ENCODE results near the gene NMUR2. TPM values are rescaled to one million over a fixed set of nuclear protein-coding genes. Genes with fewer than 3 reads are reported as not detected.

NMUR2 gene
- not detected for total RNA-seq
- polyA plus RNA-seq (2013, experiment 1 of 2): not detected
- polyA plus RNA-seq (2013, experiment 2 of 2): not detected
- total RNA-seq: 0 to 0.16 (median 0) reads per million in 172 experiments

DNA sequence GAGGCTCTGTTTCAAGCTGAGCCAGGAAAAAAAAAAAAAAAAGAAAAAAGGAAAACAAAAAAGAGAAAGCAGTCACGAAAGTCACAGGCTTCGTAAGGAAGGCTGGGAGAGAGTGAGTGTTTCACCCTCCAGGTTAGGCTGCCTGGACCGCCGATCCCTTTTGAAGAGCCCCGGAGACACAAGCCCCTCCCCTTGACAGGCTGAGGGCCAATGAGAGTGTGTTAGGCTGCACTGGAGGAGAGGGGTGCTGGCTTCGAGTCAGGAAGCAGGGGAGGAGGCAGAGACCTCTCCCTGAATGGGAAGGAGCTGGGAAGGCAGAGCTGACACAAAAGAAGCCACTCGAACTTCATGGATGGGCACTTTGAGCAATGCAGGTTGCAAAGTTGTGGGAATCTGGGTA is at the start of gene NMUR2:
Gene NMUR2, minus strand, starts transcription at position 135 of the 400 bp plus-strand sequence. CDS start 166 bp downstream, outside the sequence.
- no peaks in the 10 kb centered on the region for H3K9me3 Mint-ChIP-seq
- Histone ChIP-seq H3K4me1 (ENCODE audit: insufficient read depth, low read length) (no peaks in the 10 kb centered on the region), H3K27ac (ENCODE audit: low read depth in 1 of 2, low read length in 2 of 2) (no peak within 1 kb of the TSS), H3K4me3 (ENCODE audit: low read length) (no peak within 1 kb of the TSS), H3K27me3 (ENCODE audit: control insufficient read depth in 1 of 2, insufficient read depth in 2 of 2, low read length in 2 of 2) (no peaks in the 10 kb centered on the region), H3K9me3 (ENCODE audit: control insufficient read depth in 1 of 2, insufficient read depth in 1 of 2, low read length in 2 of 2) (peaks cover 0 to 7% of the 10 kb centered on the region in 2 experiments), H3K36me3 (ENCODE audit: insufficient read depth, low read length) (no peaks in the 10 kb centered on the region)
- ATAC-seq (ENCODE audit: poor library complexity) (no peak), DNase-seq (no peak)
- POLR2A ChIA-PET: no interaction called here
- no peaks in the 10 kb centered on the region for H3K36me3 Mint-ChIP-seq (ENCODE audit: low read depth)
- H3K27ac Mint-ChIP-seq: no peak within 1 kb of the TSS
- CTCF ChIA-PET: no interaction called here
- peaks cover 12% of the 10 kb centered on the region for H3K27me3 Mint-ChIP-seq
- no peak for TF ChIP-seq CTCF (IDR thresholded peaks at IDR 0.05)
- intact Hi-C loops (cut with DNase I, micrococcal nuclease): no loop called here
- H3K4me3 Mint-ChIP-seq: no peak within 1 kb of the TSS
- H3K4me1 Mint-ChIP-seq (ENCODE audit: low read depth): no peaks in the 10 kb centered on the region

DNA sequence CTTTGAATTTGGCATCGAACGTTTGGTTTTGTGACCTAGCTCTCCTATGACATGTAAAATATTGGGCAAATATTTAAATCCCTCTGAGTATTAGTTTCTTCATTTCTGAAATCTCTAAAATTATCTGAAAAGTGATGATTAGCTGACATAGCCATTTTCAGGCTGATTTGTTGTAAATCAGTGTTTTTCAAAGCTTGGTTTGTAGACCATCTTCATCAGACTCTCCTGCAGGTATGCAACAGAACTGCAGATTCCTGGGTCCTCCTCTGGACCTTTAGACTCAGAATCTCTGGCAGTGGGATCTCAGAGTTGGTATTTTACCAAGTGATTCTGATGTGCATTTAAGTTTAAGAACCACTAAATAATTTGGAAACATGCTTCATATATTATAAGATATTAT is 38.9 kb upstream of the NMUR2 start:
- Mint-ChIP-seq H3K36me3 (ENCODE audit: low read depth) (no peaks in the 10 kb centered on the region), H3K27ac (no peak overlapping the region), H3K9me3 (no peaks in the 10 kb centered on the region), H3K4me1 (ENCODE audit: low read depth) (no peaks in the 10 kb centered on the region), H3K27me3 (peaks cover 5% of the 10 kb centered on the region), H3K4me3 (no peak overlapping the region)
- intact Hi-C loops (cut with DNase I, micrococcal nuclease): no loop called here
- Histone ChIP-seq H3K36me3 (ENCODE audit: insufficient read depth, low read length) (no peaks in the 10 kb centered on the region), H3K9me3 (ENCODE audit: control insufficient read depth in 1 of 2, insufficient read depth in 1 of 2, low read length in 2 of 2) (no peaks in the 10 kb centered on the region), H3K27ac (ENCODE audit: low read depth in 1 of 2, low read length in 2 of 2) (no peak overlapping the region), H3K27me3 (ENCODE audit: control insufficient read depth in 1 of 2, insufficient read depth in 2 of 2, low read length in 2 of 2) (no peaks in the 10 kb centered on the region), H3K4me3 (ENCODE audit: low read length) (no peak overlapping the region), H3K4me1 (ENCODE audit: insufficient read depth, low read length) (no peaks in the 10 kb centered on the region)
- no peak for TF ChIP-seq CTCF (IDR thresholded peaks at IDR 0.05)
- no peak for DNase-seq
- ChIA-PET POLR2A (no interaction called here), CTCF (no interaction called here)
- ATAC-seq (ENCODE audit: poor library complexity): no peak

DNA sequence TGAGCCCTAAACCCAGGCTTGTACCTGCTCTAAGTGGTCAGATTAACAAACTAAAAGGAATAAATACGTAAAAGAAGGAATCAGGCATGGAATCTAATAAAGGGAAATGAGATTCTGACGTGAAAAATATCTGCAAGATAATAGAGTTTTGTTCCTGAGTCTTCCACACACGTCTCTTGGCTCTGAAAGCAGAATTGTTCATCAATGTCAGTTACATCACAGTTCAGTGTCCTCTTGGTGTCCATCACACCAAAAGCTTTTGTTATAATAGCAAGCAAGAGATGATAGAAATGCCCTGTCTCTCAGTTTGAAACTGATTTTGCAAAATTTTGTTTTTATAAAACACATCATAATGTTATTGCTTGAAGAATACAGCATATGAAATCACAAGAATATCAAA is 34.7 kb upstream of the NMUR2 start:
- no peaks in the 10 kb centered on the region for H3K9me3 ChIP-seq (ENCODE audit: control insufficient read depth in 1 of 2, insufficient read depth in 1 of 2, low read length in 2 of 2)
- intact Hi-C loops (cut with DNase I, micrococcal nuclease): no loop called here
- ChIA-PET CTCF (no interaction called here), POLR2A (no interaction called here)
- no peaks in the 10 kb centered on the region for H3K27me3 ChIP-seq (ENCODE audit: control insufficient read depth in 1 of 2, insufficient read depth in 2 of 2, low read length in 2 of 2)
- H3K4me1 ChIP-seq (ENCODE audit: insufficient read depth, low read length): no peaks in the 10 kb centered on the region
- no peak for TF ChIP-seq CTCF (IDR thresholded peaks at IDR 0.05)
- no peaks in the 10 kb centered on the region for H3K9me3 Mint-ChIP-seq
- no peak overlapping the region for H3K4me3 ChIP-seq (ENCODE audit: low read length)
- H3K36me3 ChIP-seq (ENCODE audit: insufficient read depth, low read length): no peaks in the 10 kb centered on the region
- no peaks in the 10 kb centered on the region for H3K4me1 Mint-ChIP-seq (ENCODE audit: low read depth)
- no peaks in the 10 kb centered on the region for H3K36me3 Mint-ChIP-seq (ENCODE audit: low read depth)
- DNase-seq: no peak
- no peak overlapping the region for H3K4me3 Mint-ChIP-seq
- no peak overlapping the region for H3K27ac ChIP-seq (ENCODE audit: low read depth in 1 of 2, low read length in 2 of 2)
- no peak overlapping the region for H3K27ac Mint-ChIP-seq
- no peak for ATAC-seq (ENCODE audit: poor library complexity)
- H3K27me3 Mint-ChIP-seq: peaks cover 5% of the 10 kb centered on the region
